Retinal pigment epithelial cell (primary cell): Measurements from ENCODE around the gene CENPB.

Experiments used
- DNase-seq: peaks from one replicate; pipeline ENCODE4 v3.0.0-alpha.2; 2010; ENCODE audit warnings: low read depth
- H3K4me3 ChIP-seq: 2 replicates; pipeline ENCODE4 v1.5.1; 2011; ENCODE audit warnings: mild to moderate bottlenecking, low read length, control low read depth, moderate library complexity
- CTCF ChIP-seq: conservative IDR thresholded peaks from 2 replicates; pipeline ENCODE4 v1.5.1; 2011; ENCODE audit warnings: low read depth, low read length, control low read depth, inconsistent platforms

The CENPB gene

GRCh38 chr20:3763671-3764601 is 22.6 kb downstream of the CENPB start:
- TF ChIP-seq CTCF = no peak
- H3K4me3 ChIP-seq = no peak overlapping the region
- no peak for DNase-seq

GRCh38 chr20:3760655-3761348 is 25.7 kb downstream of the CENPB start:
- no peak for DNase-seq
- TF ChIP-seq CTCF = no peak
- no peak overlapping the region for H3K4me3 ChIP-seq

- no peak for TF ChIP-seq CTCF
- DNase-seq = no peak
- no peak overlapping the region for H3K4me3 ChIP-seq
Measured at GRCh38 chr20:3759884-3760283, 26.7 kb downstream of the CENPB start.

- H3K4me3 ChIP-seq = no peak overlapping the region
- no peak for TF ChIP-seq CTCF
- DNase-seq = no peak
Measured at GRCh38 chr20:3759316-3759823, 27.2 kb downstream of the CENPB start.

- no peak for DNase-seq
- TF ChIP-seq CTCF = no peak
- H3K4me3 ChIP-seq = no peak overlapping the region
Measured at GRCh38 chr20:3758566-3758965, 28.0 kb downstream of the CENPB start.

- no peak overlapping the region for H3K4me3 ChIP-seq
- no peak for TF ChIP-seq CTCF
- DNase-seq = no peak
Measured at GRCh38 chr20:3757268-3757667, 29.3 kb downstream of the CENPB start.
